ENCODE results near the gene CAPNS1.

- no peak for TF ChIP-seq POLR2A (IDR thresholded peaks at IDR 0.05; ENCODE audit: extremely low read depth, insufficient read length)
- no peak for TF ChIP-seq CTCF (IDR thresholded peaks at IDR 0.05; ENCODE audit: low read depth, low read length)
These were observed 38.1 kb upstream of the CAPNS1 start for GRCh38 chr19:36101550-36102327.
